HG03521 (cell line): ENCODE results near the gene SLC33A1.
"Not testable (repeated sequence)": the region's sequence is repeated elsewhere in the genome, so short reads cannot be mapped to it uniquely, and the experiment has no call there.

ENCODE experiments used
- ATAC-seq: cut with Tn5 transposase; IDR thresholded peaks from one replicate; pipeline ENCODE4 v1.9.1; 2021; ENCODE audit warnings: mild to moderate bottlenecking, moderate library complexity; ENCODE audit not compliant: unreplicated experiment

The SLC33A1 gene

DNA sequence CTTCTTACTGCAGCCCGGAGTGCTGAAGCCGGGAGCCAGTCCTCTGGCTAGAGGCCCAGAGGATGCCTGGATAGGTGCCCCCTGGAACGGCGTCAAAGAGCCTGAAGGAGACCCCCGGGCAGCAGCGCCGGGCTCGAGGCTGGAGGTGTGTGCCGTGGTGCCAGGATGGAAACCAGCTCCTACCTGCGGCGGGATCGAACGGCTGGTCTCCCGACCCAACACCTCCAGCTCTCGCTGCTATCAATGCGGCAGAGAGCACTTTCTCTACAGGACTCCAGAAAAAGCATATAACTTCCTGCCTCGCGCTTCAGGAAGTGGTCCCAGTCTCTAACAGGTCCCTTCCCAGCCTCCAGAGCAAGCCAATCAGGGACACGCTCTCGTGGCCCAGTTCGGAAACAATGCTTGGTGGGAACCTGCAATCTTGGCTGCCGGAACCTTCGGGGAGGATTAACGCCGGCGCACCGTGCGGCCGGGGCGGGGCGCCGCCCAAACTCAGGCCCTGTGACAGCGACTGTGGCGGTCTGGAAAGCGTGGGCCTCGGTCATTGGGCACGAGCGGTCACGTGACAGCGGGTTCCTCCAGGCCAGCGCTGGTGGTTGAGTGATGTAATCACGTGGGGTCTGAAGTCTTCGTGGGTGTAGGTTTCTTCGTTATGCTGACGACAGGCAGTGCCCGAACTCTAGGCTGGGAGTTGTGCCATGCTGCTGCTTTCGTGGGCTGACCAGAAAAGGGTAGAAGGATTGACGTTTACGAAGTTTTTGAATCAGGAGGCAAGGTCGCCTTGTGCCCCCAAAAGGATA lies at the start of gene SLC33A1:
Gene SLC33A1, minus strand, starts transcription at position 287 of the 800 bp plus-strand sequence. CDS start 430 bp downstream, outside the sequence.
- ATAC-seq, result peak; percentile 92

- ATAC-seq, result no peak
Observed at GRCh38 chr3:155895379-155895900, 41.2 kb upstream of the SLC33A1 start.

DNA sequence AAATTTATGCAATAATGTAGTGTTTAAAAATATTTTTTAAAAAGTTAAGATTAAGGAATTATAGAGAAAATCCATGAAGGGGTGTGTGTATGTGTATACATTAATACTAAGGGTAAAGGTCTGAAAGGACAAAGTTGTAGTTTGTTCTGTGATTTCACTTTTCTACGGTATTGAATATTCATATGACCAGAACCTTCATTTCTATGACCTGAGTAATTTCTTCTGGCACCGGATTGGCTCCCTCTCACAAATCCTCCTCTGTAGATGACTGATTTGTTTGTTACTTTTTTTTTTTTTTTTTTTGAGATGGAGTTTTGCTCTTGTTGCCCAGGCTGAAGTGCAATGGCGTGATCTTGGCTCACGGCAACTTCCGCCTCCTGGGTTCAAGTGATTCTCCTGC lies 37.1 kb upstream of the SLC33A1 start:
- no peak for ATAC-seq

DNA sequence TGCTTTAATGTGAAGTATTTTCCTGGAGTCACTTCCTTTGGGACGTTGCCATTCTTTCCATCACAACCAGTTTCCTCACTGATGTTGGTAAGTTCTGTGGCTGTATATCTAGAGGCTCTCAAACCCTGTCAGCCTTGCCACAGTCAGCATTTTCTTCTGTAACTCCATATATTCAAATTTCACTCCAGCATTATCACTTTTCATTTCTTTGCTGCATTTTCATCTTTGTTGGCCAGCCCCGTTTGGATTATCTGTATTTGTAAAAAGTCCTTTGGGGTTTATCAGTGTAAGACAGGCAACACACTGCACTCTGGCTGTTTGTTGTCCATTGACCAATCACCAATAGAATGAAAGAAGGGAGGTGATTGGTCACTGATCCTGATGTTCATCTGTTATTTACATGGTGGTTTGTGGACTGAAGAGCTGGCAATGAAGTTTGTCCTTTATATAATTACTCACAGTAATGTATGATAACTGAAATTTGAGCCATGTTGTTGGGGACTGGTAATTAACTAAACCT lies 36.5 kb upstream of the SLC33A1 start:
- ATAC-seq, result no peak

DNA sequence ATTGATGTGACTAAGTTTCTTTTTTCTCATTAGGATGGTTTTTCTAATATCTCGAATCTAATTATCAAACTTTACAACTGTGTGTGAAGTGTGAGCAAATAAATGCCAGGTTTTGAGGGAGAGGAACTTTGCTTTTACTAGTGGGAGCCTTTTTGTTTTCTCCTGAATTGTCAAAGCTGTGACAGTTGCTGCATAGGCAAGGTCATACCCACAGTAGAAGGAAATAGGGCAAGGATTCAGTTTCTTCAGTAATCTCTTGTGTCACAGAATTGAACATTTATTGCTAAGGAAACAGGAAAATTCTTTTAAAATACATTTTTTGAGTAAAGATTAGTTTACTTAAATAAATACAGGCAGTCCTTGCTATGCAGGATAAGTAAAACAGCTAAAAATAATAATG lies 35.7 kb upstream of the SLC33A1 start:
- no peak for ATAC-seq

DNA sequence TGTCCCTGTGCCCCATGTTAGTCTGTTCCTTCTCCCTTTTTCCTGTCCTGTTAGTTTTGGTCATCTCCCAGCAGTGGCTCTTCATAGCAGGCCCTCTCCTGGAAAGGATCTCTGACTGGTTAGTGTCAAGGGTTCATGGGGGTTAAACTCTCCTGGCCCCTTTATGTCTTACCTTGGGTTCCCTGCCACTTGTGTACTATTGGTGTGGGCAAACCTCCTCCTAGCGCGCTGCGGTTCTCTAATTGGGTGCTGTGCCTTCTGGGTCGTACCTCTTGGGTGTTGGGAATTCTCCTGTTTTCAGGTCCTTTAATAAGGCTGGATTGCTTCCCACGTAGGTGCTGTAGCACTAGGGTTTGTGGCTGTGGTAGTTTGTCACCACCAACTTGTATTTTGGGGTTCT lies 35.0 kb upstream of the SLC33A1 start:
- ATAC-seq, result no peak

DNA sequence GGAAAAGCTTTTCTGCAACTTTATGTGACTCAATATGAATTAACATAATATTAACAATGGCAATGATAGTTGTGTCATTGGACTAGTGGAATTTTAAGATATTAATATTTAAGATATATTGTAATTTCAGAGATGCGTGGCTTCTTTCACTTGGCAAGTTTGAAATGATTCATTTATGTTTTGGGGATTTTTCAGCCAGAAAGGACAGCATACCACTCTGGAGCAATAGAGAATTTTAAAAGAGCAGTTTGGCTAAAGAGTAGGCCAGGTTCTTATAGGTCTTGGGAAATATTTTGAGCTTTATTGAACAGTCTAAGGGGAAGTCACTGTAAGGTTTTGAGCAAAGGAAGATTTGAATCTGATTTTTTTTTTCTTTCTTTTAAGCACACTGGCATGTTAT lies 32.7 kb upstream of the SLC33A1 start:
- ATAC-seq, result no peak

GRCh38 chr3:155886348-155886747 lies 32.1 kb upstream of the SLC33A1 start:
- not testable (repeated sequence) for ATAC-seq

GRCh38 chr3:155885292-155885691 lies 31.1 kb upstream of the SLC33A1 start:
- ATAC-seq, result no peak

DNA sequence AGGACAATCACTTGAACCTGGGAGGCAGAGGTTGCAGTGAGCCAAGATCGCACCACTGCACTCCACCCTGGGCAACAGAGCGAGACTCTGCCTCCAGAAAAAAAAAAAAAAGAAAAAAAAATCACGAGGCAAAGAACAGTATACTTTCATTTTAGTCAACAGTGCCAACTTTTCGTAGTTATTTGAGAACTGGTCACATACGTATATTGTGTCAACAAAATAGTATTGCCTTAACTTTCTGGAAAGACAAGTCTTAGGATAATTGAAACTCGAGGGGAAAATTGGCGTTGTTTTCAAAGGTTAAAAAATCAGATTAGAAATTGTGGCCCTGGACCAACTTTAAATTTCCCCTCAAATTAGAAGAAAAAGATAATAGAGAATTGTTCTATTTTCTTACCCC lies 30.1 kb upstream of the SLC33A1 start:
- no peak for ATAC-seq

GRCh38 chr3:155880286-155880685 lies 26.1 kb upstream of the SLC33A1 start:
- no peak for ATAC-seq

- ATAC-seq, result no peak
Observed at GRCh38 chr3:155876503-155876902, 22.3 kb upstream of the SLC33A1 start.

GRCh38 chr3:155876037-155876436 lies 21.8 kb upstream of the SLC33A1 start:
- ATAC-seq, result no peak

DNA sequence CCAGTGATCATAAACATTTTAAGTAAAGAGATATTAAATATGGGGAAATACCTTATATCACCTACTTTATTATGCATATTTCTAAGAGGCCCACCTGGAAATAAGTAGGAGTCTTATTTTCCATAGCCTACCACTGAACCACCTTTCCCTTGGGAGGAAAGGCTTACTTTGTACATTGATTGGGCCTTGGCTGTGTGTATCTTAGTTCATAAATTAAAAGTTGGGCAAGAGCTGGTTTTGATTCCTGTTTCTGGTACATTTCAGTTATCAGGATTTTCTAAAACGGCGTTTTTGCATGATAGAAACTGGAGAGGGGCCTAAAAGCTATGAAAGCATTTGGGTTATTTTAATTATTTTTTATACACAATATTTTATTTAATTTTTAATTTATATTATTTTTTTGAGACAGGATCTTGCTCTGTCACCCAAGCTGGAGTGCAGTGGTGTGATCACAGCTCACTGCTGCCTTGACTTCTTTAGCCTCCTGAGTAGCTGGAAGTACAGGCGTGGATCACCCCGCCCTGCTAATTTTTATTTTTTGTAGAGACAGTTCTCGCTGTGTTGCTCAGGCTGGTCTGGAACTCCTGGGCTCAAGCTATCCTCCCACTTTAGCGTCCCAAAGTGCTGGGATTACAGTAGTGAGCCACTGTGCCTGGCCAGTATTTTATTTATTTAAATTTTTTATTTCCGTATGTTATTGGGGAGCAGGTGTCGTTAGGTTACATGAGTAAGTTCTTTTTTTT lies 18.8 kb upstream of the SLC33A1 start:
- ATAC-seq, result no peak

- no peak for ATAC-seq
Observed at GRCh38 chr3:155871746-155872158, 17.5 kb upstream of the SLC33A1 start.

DNA sequence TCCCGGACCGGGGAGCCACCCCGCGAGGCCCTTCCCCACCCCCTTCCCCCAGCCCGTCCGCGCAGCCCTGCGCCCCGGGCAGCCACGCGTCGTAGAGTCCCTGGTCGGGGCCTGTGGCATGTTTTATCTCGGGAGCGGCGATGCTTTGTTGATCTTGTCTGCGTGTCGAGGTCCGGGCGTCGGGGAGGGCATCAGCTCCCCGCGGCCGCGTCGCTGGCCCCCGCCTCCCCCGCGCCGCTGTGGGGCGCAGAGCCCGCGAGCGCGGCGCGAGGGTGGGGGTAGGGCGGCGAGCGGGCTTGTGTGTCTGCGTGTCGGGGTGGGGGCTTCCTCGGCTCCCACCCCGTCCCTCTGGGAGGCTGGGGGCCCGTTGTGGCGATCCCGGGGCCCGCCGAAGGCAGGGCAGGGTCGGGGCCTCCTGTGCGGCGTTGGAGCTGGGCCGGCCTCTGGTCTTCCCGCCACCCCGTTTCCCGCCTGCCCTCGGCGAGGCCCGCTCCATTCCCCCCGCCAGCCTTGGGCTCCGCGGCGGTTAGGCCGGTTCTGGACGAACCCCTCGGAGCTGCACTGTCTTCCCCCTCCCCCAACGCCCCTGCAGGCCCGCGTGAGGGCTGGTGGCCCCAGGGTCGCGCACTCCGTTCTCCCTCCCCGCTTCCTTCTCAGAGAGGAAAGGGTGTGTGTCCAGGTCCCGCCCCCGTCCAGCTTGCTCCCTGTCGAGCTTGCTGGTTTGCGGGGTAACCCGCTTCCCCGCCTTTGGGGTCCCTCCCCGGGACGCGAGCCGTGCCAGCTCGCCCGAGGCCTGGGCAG lies 16.9 kb upstream of the SLC33A1 start:
- peak; percentile 17 for ATAC-seq

DNA sequence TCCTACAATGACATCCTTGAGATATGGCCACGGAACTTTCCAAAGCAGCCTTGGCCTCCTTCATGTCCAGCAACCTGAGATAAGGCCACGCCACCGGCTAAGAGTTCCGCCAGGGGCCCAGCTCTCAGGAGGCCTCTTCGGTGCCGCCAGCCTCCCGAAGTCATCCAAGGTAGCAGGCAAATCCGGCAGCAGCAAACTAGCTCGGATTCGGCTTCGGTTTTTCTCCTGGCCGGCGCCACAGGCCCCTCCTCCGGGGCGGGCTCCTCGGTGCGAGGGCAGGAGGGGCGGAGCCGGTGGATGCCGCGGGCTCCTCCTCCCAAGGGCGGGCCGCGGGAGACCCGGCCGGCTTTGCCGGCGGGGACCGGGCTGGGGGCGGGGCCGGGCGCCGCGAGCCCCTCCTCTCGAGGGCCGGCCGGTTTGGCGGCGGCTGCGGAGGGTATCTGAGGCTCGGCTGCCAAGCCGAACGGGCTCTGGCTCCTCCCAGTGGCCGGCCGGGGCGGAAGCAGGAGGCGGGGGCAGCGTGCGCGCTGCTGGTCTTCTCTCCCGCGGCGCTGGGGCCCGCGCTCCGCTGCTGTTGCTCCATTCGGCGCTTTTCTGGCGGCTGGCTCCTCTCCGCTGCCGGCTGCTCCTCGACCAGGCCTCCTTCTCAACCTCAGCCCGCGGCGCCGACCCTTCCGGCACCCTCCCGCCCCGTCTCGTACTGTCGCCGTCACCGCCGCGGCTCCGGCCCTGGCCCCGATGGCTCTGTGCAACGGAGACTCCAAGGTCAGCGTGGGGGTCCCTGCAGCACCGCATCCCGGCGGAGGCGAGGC lies 16.1 kb upstream of the SLC33A1 start, which contains the start of gene GMPS:
Gene GMPS, plus strand, starts transcription at position 518 of the 812 bp plus-strand sequence. Its CDS starts 221 bp downstream, at position 739.
- peak; percentile 93 for ATAC-seq

GRCh38 chr3:155869691-155870090 lies 15.5 kb upstream of the SLC33A1 start:
- no peak for ATAC-seq

GRCh38 chr3:155863072-155863784 lies 9.0 kb upstream of the SLC33A1 start:
- ATAC-seq, result no peak
